Psoas muscle (tissue), 8 donors: Measurements from ENCODE around the gene PSMD10. TPM values are rescaled to one million over a fixed set of nuclear protein-coding genes. Genes with fewer than 3 reads are reported as not detected.

ENCODE experiments used
- ATAC-seq, 4 donors: fragments of 200-7000 bp; cut with Tn5 transposase; one replicate each; pipeline ENCODE4 v1.9.1; 2020; ENCODE audit warnings: moderate library complexity in 3 of 4, mild to moderate bottlenecking in 2 of 4
- DNase-seq, 2 donors: peaks; one replicate each; pipeline ENCODE4 v3.0.0-alpha.2; 2020
- H3K27ac ChIP-seq: fragments of 200-600 bp; one replicate; pipeline ENCODE4 v1.8.0; 2022
- H3K27me3 ChIP-seq, 3 donors: fragments of 200-600 bp in 1 of 3; one replicate each; pipeline versions ENCODE4 v1.6.1 to v1.8.0; 2013 to 2022; ENCODE audit warnings: low read length in 2 of 3, mild to moderate bottlenecking in 2 of 3, moderate library complexity in 1 of 3; ENCODE audit not compliant: insufficient read depth in 3 of 3
- H3K36me3 ChIP-seq, 2 donors: fragments of 200-600 bp in 1 of 2; one replicate each; pipeline versions ENCODE4 v1.6.1 to v1.8.0; 2013 to 2022; ENCODE audit warnings: low read depth in 1 of 2, mild to moderate bottlenecking in 1 of 2, moderate library complexity in 1 of 2; ENCODE audit not compliant: insufficient read depth in 1 of 2
- H3K4me1 ChIP-seq: fragments of 200-600 bp; one replicate; pipeline ENCODE4 v1.8.0; 2022
- H3K4me3 ChIP-seq: fragments of 200-600 bp; one replicate; pipeline ENCODE4 v1.8.0; 2022; ENCODE audit warnings: mild to moderate bottlenecking
- H3K9me3 ChIP-seq: fragments of 200-600 bp; one replicate; pipeline ENCODE4 v1.8.0; 2022
- CTCF ChIP-seq: fragments of 200-600 bp; IDR thresholded peaks from one replicate; pipeline ENCODE4 v1.8.0; 2022; ENCODE audit warnings: antibody characterized with exemption
- WGBS, 3 donors: extraction: QIAGEN DNeasy Blood & Tissue Kit; methylation state at CpG; one replicate each; pipeline versions ENCODE4 v1.1.6 to v1.1.7; 2013; 5-methylcytosine and 5-hydroxymethylcytosine counted together
- intact Hi-C, 2 donors: fragments of 100-400 bp; cut with DNase I; formaldehyde crosslinking; loops; one replicate each; pipeline versions ENCODE4 v1.11.0 to v1.14.2; 2022
- polyA plus RNA-seq, 3 donors: library from polyadenylated mRNA; stranded (reverse); fragments of 200-250 nt; gene quantifications; one replicate each; pipeline ENCODE4 v1.2.3, GENCODE V29; 2013
- total RNA-seq, 4 donors: library from RNA; stranded (reverse); fragmentation: NEBNext Ultra II Directional in 2 of 4; extraction: Animal tissue kit (Norgen Biotek cat#: 25700) in 2 of 4; gene quantifications; one replicate each; pipeline versions ENCODE4 v1.2.1 to v1.2.4, GENCODE V29; 2021 to 2023
- donor health status: healthy with polysubstance abuse.
- donor health status: DM: no; HTN: no; CAD: no; lungs with moderate emphysema.
- donor health status: Bipolar disorder and iron deficiency.
- donor health status: healthy.
- donor health status: DM: yes; HTN: yes; CAD: no.
- donor health status: DM: no; HTN: no; CAD: no.
- donor health status: DM: no; HTN: no; CAD: no.
- donor health status: DM: yes; HTN: yes; CAD: no.

Gene PSMD10
- total and polyA plus RNA-seq, 7 donors, result 11.3 to 37.0 (median 19.6) TPM

- no peak for TF ChIP-seq CTCF
- Histone ChIP-seq H3K9me3 (no peaks in the 10 kb centered on the region), H3K4me1 (no peaks in the 10 kb centered on the region), H3K36me3 (no peaks in the 10 kb centered on the region), H3K27ac (no peak overlapping the region), H3K27me3 (peaks cover 0 to 5% (median 0%) of the 10 kb centered on the region in 3 donors), H3K4me3 (no peak overlapping the region)
- ATAC-seq, result no peak
- intact Hi-C loops, result no loop called here
- no peak for DNase-seq
These were observed 23.2 kb upstream of the PSMD10 start for GRCh38 chrX:108114541-108114940.

- no peaks in the 10 kb centered on the region for H3K36me3 ChIP-seq
- H3K4me1 ChIP-seq, result no peaks in the 10 kb centered on the region
- no peaks in the 10 kb centered on the region for H3K9me3 ChIP-seq
- no peak overlapping the region for H3K4me3 ChIP-seq
- ATAC-seq (no peak), DNase-seq (no peak)
- intact Hi-C loops, result no loop called here
- no peak overlapping the region for H3K27ac ChIP-seq
- H3K27me3 ChIP-seq, result peaks cover 0 to 5% (median 0%) of the 10 kb centered on the region in 3 donors
- TF ChIP-seq CTCF, result no peak
These were observed 14.1 kb upstream of the PSMD10 start for GRCh38 chrX:108105473-108105872.

GRCh38 chrX:108097380-108097779 is 6.0 kb upstream of the PSMD10 start:
- Histone ChIP-seq H3K9me3 (no peaks in the 10 kb centered on the region), H3K27ac (no peak overlapping the region), H3K4me1 (no peaks in the 10 kb centered on the region), H3K27me3 (no peaks in the 10 kb centered on the region), H3K36me3 (no peaks in the 10 kb centered on the region), H3K4me3 (no peak overlapping the region)
- 87 to 100% (median 95%) methylated on average over 2 of the region's 2 CpGs for WGBS, 3 donors
- DNase-seq, result no peak
- TF ChIP-seq CTCF, result no peak
- intact Hi-C loops, result no loop called here
- no peak for ATAC-seq

GRCh38 chrX:108091878-108092291 is 543 bp upstream of the PSMD10 start:
- 1 to 27% (median 1%) methylated on average over 12 to 15 of the region's 15 CpGs for WGBS, 3 donors
- Histone ChIP-seq H3K27me3 (no peaks in the 10 kb centered on the region), H3K27ac (peak overlapping the region; percentile 86), H3K9me3 (no peaks in the 10 kb centered on the region), H3K4me3 (peak overlapping the region; percentile 70), H3K4me1 (no peaks in the 10 kb centered on the region), H3K36me3 (peaks cover 0 to 12% of the 10 kb centered on the region in 2 donors)
- no peak for TF ChIP-seq CTCF
- peak; percentile 67 to 78 (median 70) for ATAC-seq
- DNase-seq, result peak in 1 of 2 donors; percentile 62
- intact Hi-C loops, result no loop called here

GRCh38 chrX:108090491-108091263 is 665 bp downstream of the PSMD10 start:
- Histone ChIP-seq H3K4me3 (peak overlapping the region; percentile 70), H3K9me3 (no peaks in the 10 kb centered on the region), H3K4me1 (no peaks in the 10 kb centered on the region), H3K27ac (peak overlapping the region; percentile 86), H3K27me3 (no peaks in the 10 kb centered on the region), H3K36me3 (peaks cover 0 to 24% of the 10 kb centered on the region in 2 donors)
- peak in 1 of 4 donors; percentile 9 for ATAC-seq
- DNase-seq, result no peak
- no peak for TF ChIP-seq CTCF
- WGBS, 3 donors, result 2 to 36% (median 2%) methylated on average over 17 to 20 of the region's 20 CpGs
- intact Hi-C loops, result no loop called here
